GM06990 (cell line): Measurements from ENCODE around the gene PSEN1.

Experiments
- DNase-seq: peaks from one replicate; pipeline ENCODE4 v3.0.0-alpha.2; 2011; ENCODE audit not compliant: insufficient read length; ENCODE audit errors: extremely low read depth
- H3K27me3 ChIP-seq: replicated peaks from 2 replicates; pipeline ENCODE4 v1.6.0; 2011; ENCODE audit warnings: low read length; ENCODE audit not compliant: control insufficient read depth, insufficient read depth
- H3K36me3 ChIP-seq: 2 replicates; pipeline ENCODE4 v1.5.1; 2011; ENCODE audit warnings: low read length; ENCODE audit not compliant: control insufficient read depth, insufficient read depth
- H3K4me3 ChIP-seq: replicated peaks from 2 replicates; pipeline ENCODE4 v1.5.1; 2011; ENCODE audit warnings: low read depth, mild to moderate bottlenecking, control low read depth, low read length
- TF ChIP-seq, protein P1 (sequence below): IDR thresholded peaks from 2 replicates; pipeline ENCODE4 v1.5.1; 2011; ENCODE audit warnings: low read length, control low read depth, mild to moderate bottlenecking, inconsistent platforms; ENCODE audit not compliant: insufficient read depth, poor library complexity, severe bottlenecking

The PSEN1 gene

DNA sequence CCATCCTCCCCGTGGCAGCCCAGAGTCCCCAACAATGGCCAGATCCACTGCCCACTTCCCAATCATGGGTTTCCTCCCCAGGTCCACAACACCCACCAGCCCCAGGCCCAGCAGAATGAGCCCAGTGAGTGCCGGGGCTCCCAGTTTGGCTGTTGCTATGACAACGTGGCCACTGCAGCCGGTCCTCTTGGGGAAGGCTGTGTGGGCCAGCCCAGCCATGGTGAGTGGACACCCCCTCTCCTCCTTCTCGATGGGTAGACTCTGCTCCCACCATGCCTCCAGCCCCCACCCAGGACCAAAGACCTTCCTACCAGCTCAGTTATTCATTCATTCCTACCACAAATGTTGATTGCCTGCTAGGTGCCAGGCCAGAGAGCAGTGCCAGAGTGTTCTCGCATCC, 124.8 kb downstream of the PSEN1 start:
- Histone ChIP-seq H3K4me3 (no peak overlapping the region), H3K27me3 (no peaks in the 10 kb centered on the region), H3K36me3 (peaks cover 8% of the 10 kb centered on the region)
- TF ChIP-seq, protein P1, sequence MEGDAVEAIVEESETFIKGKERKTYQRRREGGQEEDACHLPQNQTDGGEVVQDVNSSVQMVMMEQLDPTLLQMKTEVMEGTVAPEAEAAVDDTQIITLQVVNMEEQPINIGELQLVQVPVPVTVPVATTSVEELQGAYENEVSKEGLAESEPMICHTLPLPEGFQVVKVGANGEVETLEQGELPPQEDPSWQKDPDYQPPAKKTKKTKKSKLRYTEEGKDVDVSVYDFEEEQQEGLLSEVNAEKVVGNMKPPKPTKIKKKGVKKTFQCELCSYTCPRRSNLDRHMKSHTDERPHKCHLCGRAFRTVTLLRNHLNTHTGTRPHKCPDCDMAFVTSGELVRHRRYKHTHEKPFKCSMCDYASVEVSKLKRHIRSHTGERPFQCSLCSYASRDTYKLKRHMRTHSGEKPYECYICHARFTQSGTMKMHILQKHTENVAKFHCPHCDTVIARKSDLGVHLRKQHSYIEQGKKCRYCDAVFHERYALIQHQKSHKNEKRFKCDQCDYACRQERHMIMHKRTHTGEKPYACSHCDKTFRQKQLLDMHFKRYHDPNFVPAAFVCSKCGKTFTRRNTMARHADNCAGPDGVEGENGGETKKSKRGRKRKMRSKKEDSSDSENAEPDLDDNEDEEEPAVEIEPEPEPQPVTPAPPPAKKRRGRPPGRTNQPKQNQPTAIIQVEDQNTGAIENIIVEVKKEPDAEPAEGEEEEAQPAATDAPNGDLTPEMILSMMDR = no peak
- no peak for DNase-seq

DNA sequence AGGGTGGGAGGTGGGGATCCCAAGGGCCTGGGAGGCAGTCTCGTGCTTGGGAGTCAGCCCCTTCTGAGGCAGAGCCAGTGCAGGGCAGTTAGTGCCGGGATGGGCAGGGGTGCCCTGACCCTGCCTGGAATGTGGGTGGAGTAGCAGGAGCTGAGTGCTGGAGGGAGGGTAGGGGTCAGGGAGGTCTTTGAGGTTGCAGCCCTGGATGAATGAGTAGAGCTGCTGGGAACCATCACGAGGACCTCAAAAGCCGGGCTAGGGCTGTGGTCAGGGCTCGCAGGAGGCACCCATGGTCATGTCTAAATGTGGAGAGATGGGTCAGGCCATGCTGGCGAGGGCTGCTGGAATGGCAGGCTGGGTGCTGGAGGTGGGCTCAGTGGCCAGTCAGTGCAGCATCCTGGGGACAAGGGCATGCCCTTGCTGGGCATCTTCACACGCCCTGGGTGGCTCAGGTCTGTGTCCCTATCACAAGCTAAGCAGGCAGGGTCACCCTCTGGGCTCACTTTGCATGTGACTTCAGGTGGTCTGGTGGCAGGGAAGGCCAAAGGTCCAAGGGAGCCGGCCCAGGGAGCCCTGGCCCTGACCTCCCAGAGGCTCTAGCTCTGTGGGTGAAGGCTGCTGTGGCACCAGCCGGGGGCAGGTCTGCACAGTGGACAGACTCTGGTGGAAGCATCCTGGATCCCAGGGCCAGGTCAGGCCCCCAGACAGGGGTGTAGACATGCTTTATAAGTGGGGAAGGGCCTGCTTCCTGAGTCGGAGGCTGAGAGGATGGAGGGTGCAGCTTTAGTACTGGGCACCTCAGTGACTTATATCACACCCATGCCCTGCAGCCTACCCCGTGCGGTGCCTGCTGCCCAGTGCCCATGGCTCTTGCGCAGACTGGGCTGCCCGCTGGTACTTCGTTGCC, 125.5 kb downstream of the PSEN1 start:
- H3K4me3 ChIP-seq = no peak overlapping the region
- no peak for DNase-seq
- TF ChIP-seq, protein P1 = no peak
- peaks cover 13% of the 10 kb centered on the region for H3K36me3 ChIP-seq
- H3K27me3 ChIP-seq = no peaks in the 10 kb centered on the region

DNA sequence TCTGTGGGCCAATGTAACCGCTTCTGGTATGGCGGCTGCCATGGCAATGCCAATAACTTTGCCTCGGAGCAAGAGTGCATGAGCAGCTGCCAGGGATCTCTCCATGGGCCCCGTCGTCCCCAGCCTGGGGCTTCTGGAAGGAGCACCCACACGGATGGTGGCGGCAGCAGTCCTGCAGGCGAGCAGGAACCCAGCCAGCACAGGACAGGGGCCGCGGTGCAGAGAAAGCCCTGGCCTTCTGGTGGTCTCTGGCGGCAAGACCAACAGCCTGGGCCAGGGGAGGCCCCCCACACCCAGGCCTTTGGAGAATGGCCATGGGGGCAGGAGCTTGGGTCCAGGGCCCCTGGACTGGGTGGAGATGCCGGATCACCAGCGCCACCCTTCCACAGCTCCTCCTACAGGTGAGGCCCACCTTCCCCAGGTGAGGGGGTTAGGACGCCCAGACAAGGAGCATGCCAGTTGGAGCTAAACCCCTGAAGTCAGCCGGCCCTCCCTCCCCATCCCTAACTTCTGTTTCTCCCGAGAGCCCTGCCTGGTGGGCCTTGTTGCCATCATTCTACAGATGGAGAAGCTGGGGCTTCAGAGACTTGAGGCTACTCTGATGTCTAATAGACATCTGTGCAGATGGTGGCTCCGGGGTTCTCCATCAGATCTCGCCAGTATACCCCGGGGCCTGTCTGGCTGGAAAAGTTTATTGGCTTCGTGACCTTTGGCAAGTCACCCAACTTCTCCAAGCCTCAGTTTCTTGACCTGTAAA, 126.3 kb downstream of the PSEN1 start:
- Histone ChIP-seq H3K4me3 (no peak overlapping the region), H3K27me3 (no peaks in the 10 kb centered on the region), H3K36me3 (peaks cover 18% of the 10 kb centered on the region)
- TF ChIP-seq, protein P1 = no peak
- DNase-seq = no peak

DNA sequence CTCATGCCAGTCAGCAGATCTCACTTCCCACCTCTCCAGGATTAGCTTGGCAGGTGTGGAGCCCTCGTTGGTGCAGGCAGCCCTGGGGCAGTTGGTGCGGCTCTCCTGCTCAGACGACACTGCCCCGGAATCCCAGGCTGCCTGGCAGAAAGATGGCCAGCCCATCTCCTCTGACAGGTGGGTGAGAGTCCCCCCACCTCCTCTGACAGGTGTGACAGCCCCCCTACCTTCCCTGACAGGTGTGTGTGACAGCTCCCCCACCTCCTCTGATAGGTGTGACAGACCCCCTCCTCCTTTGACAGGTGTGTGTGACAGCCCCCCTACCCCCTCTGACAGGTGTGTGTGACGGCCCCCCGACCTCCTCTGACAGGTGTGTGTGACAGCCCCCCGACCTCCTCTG, 127.3 kb downstream of the PSEN1 start:
- TF ChIP-seq, protein P1 = no peak
- H3K4me3 ChIP-seq = no peak overlapping the region
- H3K27me3 ChIP-seq = no peaks in the 10 kb centered on the region
- no peak for DNase-seq
- peaks cover 22% of the 10 kb centered on the region for H3K36me3 ChIP-seq

DNA sequence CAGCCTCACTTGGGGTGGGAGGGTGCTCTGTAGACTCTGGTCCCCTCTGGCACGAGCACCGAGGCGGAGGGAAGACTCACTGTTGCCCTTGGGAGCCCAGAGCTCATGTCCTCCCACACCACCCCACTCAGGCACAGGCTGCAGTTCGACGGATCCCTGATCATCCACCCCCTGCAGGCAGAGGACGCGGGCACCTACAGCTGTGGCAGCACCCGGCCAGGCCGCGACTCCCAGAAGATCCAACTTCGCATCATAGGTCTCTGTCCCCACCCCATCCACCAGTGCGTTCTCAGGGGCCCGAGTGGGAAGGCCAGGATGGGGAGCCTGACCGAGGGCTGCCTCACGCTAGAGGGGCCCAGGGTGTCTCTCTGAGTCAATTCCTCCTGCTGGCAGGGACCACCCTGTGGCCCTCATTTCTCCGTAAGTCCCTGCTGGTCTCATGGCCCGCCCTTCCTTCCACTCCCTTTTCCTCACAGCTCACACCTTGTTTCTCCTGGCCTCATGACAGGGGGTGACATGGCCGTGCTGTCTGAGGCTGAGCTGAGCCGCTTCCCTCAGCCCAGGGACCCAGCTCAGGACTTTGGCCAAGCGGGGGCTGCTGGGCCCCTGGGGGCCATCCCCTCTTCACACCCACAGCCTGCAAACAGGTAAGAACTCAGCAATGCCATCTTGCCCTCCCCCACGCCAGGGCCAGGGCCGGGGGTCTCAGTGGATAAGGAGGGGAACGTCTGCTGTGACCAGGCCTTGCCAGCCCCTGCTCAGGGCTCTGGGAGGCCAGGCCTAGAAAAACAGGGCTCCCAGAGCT, 128.0 kb downstream of the PSEN1 start:
- Histone ChIP-seq H3K4me3 (no peak overlapping the region), H3K36me3 (peaks cover 24% of the 10 kb centered on the region), H3K27me3 (no peaks in the 10 kb centered on the region)
- TF ChIP-seq, protein P1 = no peak
- DNase-seq = no peak
